Measurements from ENCODE around the gene HDAC4. TPM values are rescaled to one million over a fixed set of nuclear protein-coding genes. Genes with fewer than 3 reads are reported as not detected.

Gene HDAC4
- total RNA-seq, 1 donor from 2014 or later, result 7.8 TPM

DNA sequence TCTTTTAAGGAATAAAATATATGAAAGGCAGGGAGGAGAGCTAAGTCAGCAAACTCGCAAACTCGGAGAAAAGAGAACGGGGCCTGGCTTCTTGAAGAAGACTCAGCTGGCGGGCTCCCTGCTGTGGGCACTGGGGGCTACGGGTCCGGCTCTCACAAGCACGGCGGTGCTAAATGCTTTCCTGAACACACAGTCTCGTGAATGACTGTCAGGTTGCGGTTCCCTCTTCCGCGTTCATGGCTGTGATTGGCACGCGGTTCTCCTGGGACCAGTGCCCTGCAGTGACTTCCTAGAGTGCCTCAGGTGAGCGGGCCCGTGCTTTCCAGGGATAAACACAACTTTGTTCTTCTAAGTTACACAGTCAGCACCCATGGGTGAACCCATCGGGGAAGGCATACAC, 208.4 kb downstream of the HDAC4 start:
- H3K27me3 ChIP-seq (ENCODE audit: control insufficient read depth, insufficient read depth, low read length), result no peaks in the 10 kb centered on the region
- TF ChIP-seq, protein P1, sequence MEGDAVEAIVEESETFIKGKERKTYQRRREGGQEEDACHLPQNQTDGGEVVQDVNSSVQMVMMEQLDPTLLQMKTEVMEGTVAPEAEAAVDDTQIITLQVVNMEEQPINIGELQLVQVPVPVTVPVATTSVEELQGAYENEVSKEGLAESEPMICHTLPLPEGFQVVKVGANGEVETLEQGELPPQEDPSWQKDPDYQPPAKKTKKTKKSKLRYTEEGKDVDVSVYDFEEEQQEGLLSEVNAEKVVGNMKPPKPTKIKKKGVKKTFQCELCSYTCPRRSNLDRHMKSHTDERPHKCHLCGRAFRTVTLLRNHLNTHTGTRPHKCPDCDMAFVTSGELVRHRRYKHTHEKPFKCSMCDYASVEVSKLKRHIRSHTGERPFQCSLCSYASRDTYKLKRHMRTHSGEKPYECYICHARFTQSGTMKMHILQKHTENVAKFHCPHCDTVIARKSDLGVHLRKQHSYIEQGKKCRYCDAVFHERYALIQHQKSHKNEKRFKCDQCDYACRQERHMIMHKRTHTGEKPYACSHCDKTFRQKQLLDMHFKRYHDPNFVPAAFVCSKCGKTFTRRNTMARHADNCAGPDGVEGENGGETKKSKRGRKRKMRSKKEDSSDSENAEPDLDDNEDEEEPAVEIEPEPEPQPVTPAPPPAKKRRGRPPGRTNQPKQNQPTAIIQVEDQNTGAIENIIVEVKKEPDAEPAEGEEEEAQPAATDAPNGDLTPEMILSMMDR (IDR thresholded peaks at IDR 0.05; ENCODE audit: insufficient read depth, low read length, poor library complexity, severe bottlenecking), result no peak
- no peak overlapping the region for H3K4me3 ChIP-seq (ENCODE audit: low read depth, low read length)
- no peak for DNase-seq (ENCODE audit: low read depth)
- peaks cover 1% of the 10 kb centered on the region for H3K36me3 ChIP-seq (ENCODE audit: control insufficient read depth, insufficient read depth, low read length)

GRCh38 chr2:239190921-239191885, 209.6 kb downstream of the HDAC4 start:
- no peaks in the 10 kb centered on the region for H3K27me3 ChIP-seq (ENCODE audit: control insufficient read depth, insufficient read depth, low read length)
- TF ChIP-seq, protein P1 (IDR thresholded peaks at IDR 0.05; ENCODE audit: insufficient read depth, low read length, poor library complexity, severe bottlenecking), result no peak
- H3K36me3 ChIP-seq (ENCODE audit: control insufficient read depth, insufficient read depth, low read length), result no peaks in the 10 kb centered on the region
- DNase-seq (ENCODE audit: low read depth), result no peak
- no peak overlapping the region for H3K4me3 ChIP-seq (ENCODE audit: low read depth, low read length)

DNA sequence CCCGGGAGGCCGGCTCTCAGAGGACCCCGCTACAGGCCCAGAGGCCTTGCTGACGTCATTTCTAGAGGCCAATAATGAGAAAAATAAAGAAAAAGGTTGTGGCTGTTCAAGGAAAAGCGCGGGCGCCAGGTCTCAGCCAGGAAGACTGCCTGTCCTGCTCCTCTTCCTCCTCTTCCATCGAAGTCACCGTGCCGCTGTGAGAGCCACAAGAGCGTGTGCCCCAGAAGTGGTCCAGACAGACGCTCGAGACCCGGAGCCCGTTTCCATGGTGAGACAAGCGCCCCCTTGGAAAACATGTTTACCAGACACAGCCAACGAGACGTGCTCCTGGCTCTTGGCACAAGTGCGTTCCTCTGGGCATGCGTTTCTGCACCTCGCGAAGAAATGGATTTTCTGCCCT, 210.5 kb downstream of the HDAC4 start:
- no peak overlapping the region for H3K4me3 ChIP-seq (ENCODE audit: low read depth, low read length)
- H3K36me3 ChIP-seq (ENCODE audit: control insufficient read depth, insufficient read depth, low read length), result no peaks in the 10 kb centered on the region
- TF ChIP-seq, protein P1 (IDR thresholded peaks at IDR 0.05; ENCODE audit: insufficient read depth, low read length, poor library complexity, severe bottlenecking), result no peak
- DNase-seq (ENCODE audit: low read depth), result no peak
- H3K27me3 ChIP-seq (ENCODE audit: control insufficient read depth, insufficient read depth, low read length), result no peaks in the 10 kb centered on the region

- Histone ChIP-seq H3K36me3 (ENCODE audit: control insufficient read depth, insufficient read depth, low read length) (no peaks in the 10 kb centered on the region), H3K27me3 (ENCODE audit: control insufficient read depth, insufficient read depth, low read length) (no peaks in the 10 kb centered on the region), H3K4me3 (ENCODE audit: low read depth, low read length) (no peak overlapping the region)
- DNase-seq (ENCODE audit: low read depth), result no peak
- TF ChIP-seq, protein P1 (IDR thresholded peaks at IDR 0.05; ENCODE audit: insufficient read depth, low read length, poor library complexity, severe bottlenecking), result no peak
These were observed 211.1 kb downstream of the HDAC4 start for GRCh38 chr2:239189711-239190131.

GRCh38 chr2:239188536-239188935, 212.3 kb downstream of the HDAC4 start:
- Histone ChIP-seq H3K4me3 (ENCODE audit: low read depth, low read length) (no peak overlapping the region), H3K36me3 (ENCODE audit: control insufficient read depth, insufficient read depth, low read length) (no peaks in the 10 kb centered on the region), H3K27me3 (ENCODE audit: control insufficient read depth, insufficient read depth, low read length) (no peaks in the 10 kb centered on the region)
- no peak for DNase-seq (ENCODE audit: low read depth)
- TF ChIP-seq, protein P1 (IDR thresholded peaks at IDR 0.05; ENCODE audit: insufficient read depth, low read length, poor library complexity, severe bottlenecking), result no peak

Measured in kidney epithelial cell (primary cell).